C4-2B (cell line): ENCODE results near the gene LTO1.

ENCODE experiments used
- ZFX ChIP-seq: fragments of 450-650 bp; IDR thresholded peaks from 2 replicates; pipeline ENCODE4 v1.6.1; 2017
- TF ChIP-seq, protein P1 (sequence below): fragments of 450-650 bp; conservative IDR thresholded peaks from 2 replicates; pipeline ENCODE4 v1.5.1; 2017; ENCODE audit warnings: mild to moderate bottlenecking

DNA sequence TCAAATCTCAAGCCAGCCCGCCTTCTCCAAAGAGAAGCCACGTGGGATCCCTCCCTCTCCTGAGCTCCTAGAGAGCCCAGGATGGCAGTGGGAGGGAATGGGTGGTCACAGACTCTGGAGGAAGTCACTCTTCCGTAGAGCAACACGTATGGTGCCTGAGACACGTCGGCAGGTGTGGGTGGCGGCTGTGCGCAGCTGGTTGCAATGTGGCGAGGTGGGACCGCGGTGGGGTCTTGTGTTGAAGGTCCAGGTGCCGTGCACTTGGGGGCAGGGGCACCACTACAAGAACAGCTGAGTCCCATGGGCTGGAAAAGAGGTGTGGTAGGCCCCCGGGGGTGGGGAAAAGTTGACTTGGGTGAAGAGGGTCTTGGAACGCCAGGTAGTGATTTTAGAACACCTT is 47.6 kb downstream of the LTO1 start:
- TF ChIP-seq, protein P1, sequence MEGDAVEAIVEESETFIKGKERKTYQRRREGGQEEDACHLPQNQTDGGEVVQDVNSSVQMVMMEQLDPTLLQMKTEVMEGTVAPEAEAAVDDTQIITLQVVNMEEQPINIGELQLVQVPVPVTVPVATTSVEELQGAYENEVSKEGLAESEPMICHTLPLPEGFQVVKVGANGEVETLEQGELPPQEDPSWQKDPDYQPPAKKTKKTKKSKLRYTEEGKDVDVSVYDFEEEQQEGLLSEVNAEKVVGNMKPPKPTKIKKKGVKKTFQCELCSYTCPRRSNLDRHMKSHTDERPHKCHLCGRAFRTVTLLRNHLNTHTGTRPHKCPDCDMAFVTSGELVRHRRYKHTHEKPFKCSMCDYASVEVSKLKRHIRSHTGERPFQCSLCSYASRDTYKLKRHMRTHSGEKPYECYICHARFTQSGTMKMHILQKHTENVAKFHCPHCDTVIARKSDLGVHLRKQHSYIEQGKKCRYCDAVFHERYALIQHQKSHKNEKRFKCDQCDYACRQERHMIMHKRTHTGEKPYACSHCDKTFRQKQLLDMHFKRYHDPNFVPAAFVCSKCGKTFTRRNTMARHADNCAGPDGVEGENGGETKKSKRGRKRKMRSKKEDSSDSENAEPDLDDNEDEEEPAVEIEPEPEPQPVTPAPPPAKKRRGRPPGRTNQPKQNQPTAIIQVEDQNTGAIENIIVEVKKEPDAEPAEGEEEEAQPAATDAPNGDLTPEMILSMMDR, result no peak
- no peak for TF ChIP-seq ZFX
